GM19193 (cell line): ENCODE results near the gene EEA1.

ENCODE experiments used
- POLR2A ChIP-seq: IDR thresholded peaks from 4 replicates; pipeline ENCODE4 v1.6.1; 2011; ENCODE audit not compliant: insufficient read depth, insufficient read length; ENCODE audit errors: extremely low read depth

EEA1 gene

DNA sequence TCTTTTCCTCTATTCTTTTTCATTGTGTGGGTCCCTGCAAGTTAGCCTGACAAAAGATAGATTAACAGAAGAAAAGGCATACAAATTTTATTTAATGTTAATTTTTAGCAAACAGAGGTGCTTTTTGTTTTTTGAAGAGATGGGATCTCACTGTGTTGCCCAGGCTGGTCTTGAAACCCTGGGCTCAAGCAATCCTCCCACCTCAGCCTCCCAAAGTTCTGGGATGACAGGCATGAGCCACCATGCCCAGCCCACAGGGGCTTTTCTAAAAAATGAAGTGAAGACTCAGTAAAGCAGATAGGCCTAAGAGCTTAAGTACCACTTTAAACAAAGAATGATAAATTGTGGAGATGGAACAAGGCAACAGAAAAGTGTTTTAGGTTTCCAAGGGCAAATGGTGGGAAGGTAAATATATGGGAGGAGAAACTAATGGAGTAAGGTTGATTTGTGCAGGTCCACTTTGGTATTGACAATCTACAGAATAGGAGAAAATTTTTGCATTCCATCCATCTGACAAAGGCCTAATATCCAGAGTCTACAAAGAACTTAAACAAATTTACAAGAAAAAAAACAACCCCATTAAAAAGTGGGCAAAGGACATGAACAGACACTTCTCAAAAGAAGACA lies 18.6 kb upstream of the EEA1 start:
- no peak for TF ChIP-seq POLR2A

DNA sequence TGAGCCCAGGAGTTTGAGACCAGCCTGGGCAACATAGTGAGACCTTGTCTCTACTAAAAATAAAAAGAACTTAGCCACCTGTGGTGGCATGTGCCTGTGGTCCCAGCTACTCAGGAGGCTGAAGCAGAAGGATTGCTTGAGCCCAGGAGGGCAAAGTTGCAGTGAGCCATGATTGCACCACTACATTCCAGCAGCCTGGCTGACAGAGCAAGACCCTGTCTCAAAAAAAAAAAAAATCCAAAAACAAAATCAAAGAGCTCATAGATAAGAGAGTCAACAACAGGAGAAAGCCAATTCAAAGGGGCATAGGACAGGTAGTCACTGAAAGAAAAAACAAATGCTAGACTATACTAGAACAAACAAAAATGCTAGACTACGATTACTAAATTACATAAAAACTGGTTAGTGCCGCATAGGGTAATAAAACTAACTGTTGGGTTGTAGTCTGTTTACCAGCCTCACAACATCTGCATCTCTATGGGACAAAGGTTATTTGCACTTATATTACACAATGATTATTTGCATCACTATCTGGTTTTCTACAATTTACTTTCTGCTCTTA lies 16.6 kb upstream of the EEA1 start:
- no peak for TF ChIP-seq POLR2A

DNA sequence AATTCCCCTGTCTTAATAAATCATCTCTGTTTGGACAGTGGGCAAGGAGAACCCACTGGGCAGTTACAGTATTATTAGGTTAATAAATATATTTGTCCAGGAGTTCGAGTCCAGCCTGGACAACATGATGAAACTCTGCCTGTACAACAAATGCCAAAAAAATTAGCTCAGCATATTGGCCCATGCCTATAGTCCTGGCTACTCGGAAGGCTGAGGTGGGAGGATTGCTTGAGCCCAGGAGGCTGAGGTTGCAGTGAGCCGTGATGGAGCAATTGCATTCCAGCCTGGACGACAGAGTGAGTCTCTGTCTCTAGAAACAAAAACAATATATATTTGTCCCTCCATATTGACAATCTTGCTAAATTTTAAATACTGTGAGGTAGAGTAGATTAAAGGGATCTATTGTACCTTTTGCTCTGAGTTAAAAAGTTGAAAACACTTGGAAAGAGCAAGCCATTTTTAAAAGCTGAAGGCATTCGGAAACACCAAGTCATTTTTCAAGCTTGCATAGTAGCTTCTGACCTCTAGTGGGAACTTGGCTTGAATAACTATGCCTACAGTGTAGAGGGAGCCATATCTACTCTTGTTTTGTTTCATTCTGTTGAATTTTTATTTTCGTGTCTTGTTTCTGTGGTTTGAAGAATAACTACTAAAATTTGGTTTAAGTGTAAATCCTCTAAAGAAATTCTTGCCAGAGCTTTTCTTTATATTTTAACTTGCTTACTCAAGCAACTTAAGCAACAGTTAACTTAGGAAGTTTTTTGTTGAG lies 14.6 kb upstream of the EEA1 start:
- TF ChIP-seq POLR2A: no peak

DNA sequence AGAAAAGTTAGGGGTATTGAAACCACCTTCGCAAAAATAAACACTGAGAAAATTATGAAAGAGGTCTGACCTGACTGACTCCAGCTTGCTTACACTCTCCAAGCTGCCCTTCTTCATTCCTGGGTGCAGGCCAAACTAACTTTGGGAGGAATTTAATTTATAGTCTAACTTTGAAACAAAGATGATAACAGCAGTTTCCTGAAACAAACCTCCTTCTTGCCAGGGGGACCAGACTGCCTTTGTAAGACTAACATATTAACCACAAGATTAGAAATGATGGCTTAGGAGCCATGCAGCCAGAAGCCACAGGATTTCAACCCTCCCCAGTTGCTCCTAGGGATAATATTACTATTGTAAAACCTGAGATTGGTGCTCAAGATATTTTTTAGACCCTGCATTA lies 13.8 kb upstream of the EEA1 start:
- no peak for TF ChIP-seq POLR2A

DNA sequence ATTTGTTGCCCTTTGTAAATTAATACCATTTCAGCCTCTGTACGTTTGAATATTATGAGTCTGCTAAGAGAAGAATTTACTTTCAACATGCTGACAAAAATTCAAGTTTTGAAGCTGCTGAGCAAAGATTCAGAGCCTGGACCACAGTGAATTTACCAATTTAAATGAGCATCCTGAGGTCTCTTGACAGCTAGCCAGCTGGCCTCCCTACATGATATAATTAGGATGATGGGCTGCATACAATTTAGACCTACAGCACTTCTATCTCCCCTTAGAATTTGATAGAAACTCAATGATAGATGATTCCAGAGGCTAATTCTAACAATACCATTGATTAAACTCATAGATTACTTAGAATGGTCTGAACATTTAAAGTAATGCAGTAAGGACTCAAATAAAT lies 10.0 kb upstream of the EEA1 start:
- no peak for TF ChIP-seq POLR2A

DNA sequence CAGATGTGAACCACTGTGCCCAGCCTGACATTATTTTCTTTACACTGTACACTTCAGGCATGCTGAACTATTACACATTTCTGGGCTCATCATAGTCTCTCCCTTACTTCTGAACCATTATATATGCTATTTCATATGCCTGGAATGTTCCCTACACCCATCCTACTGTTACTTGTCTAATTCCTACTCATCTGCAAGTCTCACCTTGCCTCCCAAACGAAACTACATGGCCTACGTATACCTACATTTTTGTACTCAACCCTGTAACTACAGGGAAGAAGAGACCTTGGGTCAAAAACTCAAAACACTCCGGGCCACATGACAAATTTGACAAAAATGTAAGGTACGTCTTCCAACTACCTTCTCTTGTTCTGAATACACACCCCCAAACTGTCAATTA lies 9.5 kb upstream of the EEA1 start:
- no peak for TF ChIP-seq POLR2A

DNA sequence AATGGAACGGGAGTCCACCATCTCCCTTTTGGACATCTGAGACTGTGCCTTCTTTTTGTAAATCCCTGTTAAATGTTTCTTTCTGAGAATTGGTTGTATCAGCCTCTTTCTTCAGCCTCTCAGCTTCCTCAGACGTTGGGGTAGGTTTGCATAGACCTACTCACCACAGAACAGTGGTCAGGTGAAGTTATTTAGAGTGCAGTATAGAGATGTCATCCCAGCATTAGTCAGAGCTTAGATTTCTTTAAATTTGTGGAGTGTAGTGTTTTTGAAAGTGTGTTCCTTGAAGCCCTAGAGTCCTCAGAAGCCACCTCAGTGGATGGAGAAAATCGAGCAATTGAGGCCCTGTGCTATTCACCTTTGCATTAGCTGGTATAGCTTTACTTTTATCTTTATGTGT lies 8.9 kb upstream of the EEA1 start:
- TF ChIP-seq POLR2A: no peak

DNA sequence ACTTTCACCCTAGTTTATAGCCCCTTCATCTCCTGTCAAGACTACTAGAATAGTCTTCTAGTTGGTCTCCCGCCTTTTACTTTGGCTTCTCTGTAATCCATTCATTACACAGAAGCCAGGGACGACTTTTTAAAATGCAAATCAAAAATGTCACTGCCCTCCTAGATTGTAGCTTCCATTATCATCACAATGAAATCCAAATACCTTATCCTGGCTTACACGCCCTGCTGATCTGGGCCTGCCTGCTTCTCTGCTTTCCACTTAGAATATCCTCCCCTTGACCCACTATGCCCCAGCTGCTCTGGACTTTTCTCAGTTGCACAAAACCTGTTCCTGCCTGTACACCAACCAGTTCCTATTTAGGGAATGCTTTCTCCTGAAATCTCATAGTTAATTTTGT lies 4.5 kb upstream of the EEA1 start:
- no peak for TF ChIP-seq POLR2A

DNA sequence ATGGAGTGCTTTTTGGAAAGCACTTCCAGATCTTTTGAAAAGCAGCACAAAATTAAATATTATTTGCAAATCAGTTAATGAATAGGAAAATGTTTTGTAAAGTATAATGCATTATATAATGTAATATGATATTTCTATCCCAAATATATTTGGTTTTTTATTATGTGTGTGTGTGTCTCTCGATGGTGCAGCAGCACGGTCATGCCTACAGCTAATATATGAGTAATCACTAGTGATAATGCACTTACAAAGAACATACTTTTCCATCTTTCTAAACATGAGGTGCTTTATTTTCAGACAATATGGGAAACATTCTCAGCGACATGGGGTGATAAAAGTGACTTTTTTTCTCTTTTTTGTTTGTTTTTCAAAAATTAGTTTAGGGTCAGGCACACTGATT lies 1.3 kb upstream of the EEA1 start:
- no peak for TF ChIP-seq POLR2A

DNA sequence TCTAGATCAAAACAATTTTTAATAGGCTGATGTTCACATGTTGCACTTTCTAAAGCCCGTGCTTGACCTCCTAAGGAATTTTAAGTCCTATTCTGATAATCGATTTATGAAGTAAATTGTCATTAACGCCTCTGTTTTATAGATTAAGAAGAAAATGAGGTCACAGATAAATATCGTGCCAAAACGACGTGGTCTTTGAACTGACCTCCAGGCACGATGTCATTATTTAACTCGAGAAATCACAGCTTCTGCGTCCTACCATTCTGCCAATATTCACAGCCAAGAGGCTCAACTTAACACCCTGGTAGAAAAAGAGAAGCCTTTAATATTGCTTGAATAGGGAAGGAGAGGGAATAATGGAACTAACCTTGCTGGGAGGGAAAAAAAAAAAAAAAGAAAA lies 888 bp upstream of the EEA1 start:
- no peak for TF ChIP-seq POLR2A

DNA sequence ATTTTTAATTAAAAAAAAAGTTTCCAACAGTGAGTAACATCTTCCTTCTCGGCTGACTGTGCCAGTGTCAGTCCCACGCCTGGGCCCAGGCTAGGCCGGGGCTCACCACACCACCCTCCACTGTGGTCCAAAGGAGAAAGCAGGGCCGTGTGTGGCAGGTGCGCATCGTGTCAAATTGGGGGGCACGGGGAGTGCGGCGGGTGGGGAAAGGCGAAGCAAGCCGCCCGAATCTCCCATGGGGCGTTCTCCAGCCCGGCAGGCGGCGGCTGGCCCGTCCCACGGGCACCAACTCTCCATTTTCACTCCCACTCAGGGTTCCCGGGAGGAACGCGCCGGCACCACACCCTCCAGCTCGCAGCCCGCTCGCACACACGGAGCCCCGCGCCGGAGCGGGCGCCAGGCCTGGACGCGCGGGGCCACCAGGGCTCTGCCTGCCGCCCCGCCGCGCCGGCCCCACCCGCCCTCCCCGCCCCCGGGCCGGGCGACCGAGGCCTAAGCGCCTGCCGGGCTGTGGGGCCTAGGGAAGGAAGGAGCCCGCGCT lies 604 bp downstream of the EEA1 start:
- TF ChIP-seq POLR2A: no peak

DNA sequence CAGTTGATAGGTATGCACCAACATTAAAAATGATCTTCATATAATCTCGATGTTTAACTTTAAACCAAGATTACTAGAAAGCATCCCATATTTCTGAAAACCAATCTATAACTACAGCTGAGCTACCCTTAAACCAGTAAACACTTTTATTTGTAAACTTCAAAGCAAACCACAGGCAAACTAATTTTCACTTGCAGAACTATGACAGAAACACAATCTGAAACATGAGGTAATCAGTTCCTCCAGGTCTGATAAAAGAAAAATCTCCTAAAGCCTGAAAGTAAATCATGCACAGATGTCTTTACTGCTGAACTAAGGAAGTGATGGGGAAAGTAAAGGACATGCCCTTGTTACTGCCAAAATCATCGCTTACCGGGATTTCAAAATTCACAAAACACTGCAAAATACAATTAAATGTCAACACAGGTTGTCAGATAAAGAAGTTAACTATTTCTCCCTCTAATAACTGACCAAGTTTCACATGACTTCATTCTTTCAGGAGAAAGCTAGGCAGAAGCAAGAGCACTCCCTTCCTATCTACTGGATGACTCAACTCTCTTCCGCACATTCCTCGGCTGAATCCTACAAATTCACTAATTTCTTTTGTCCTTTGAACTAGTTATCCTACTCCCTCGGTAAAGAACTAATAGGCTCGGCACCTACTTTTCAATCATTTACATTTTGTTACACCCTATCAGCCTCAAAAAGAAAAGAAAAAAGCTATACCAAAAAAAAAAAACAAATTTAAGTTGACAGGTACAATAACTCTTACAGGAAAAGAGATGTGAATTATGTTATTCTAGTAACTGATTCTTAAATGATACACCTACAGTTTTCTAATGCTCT lies 1.4 kb downstream of the EEA1 start:
- TF ChIP-seq POLR2A: no peak

DNA sequence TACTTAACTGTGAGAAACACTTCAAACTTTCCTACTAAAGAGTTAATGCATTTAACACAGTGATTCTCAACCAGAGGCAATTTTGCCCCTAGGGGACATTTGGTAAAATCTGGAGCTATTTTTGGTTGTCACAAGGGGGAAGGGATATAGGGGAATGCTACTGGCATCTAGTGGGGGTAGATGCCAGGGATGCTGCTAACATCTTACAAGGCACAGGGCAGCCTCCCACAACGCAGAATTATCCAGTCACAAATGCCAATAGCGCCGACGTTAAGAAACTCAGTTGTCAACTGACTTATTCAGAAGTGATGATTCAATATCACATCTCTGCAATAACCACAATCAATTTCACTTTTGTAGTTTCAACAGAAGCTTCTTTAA lies 2.0 kb downstream of the EEA1 start:
- TF ChIP-seq POLR2A: no peak

DNA sequence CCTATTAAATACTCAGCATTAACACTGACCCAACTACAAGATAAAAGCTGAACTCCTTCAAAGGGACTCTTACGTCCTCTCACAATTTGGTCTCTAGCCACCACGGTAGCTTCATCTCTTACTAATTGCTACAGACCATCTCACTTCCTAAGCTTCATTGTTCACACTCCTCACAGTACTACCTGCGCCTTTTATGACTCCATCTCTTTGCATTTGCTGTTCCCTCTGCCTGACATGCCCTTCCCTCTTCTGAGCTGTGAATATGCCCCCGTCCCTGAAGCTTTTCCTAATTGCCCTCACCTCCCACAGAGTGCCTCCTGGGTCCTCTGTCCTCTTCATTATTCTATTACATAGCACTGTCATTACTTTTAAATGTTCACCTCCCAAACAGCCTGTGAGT lies 2.5 kb downstream of the EEA1 start:
- TF ChIP-seq POLR2A: no peak

DNA sequence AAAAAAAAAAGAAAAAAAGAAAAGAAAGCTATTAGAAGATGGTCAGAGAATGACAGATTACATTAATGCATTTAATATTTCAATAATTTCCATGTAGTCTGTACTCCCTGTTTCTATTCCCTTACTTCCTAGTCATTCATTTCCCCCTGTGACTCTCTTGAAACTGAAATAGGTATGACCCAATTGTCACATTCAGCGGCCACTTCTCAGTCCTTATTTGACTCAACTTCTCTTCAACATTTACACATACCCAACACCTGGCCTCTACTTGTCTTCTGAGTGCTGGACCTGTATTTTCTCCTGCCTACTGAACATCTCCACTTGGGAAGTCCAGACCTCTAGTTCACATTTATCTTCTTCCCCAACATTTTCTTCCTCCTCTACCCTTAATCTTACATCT lies 7.2 kb downstream of the EEA1 start:
- TF ChIP-seq POLR2A: no peak
